ENCODE data around the gene HERPUD1. TPM values are rescaled to one million over a fixed set of nuclear protein-coding genes. Genes with fewer than 3 reads are reported as not detected.

The HERPUD1 gene
- total and polyA plus RNA-seq, 2 of the 8 experiments (the other 6 are each of a cell fraction or from before 2014, with no cell fraction given), result 23.3 to 34.7 TPM

DNA sequence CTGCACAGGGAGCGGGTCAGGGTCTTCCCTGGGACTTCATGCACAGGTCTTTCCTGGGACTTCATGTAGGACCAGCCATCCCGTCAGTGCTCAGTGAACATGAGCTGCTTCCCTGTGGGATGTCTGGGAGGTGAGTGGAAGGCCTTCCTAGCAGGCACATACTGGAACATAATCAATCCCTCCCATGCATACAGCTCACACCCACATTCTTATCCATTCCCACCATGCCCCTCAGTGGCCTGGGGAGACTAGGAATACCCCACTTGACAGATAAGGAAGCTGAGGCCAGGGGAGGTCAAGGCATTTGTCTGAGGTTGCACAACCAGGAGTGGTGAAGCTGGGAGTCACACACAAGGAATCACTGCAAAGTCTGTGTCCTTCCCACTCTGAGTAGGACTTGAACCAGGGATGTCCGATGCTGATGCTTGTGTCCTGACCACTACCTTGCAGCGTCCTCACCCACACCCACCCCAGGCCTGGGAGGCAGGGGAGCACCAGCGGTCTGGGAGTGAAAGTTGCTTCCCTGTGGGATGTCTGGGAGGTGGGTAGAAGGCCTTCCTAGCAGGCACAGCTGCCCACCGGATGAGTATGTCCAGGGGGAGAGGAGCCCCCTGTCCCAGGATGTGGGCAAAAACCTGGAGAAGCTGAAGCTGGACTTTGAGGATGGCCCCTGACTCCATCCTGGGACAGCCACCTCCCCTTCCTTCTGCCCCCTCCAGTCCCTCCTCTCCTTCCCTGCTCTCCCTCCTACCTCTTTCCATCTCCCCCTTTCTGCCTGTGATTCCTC is 56.4 kb downstream of the HERPUD1 start (continued):
- TF ChIP-seq ASH2L (IDR thresholded peaks at IDR 0.05; ENCODE audit: low read length) (no peak), YY1 (IDR thresholded peaks at IDR 0.05; ENCODE audit: low read depth, low read length) (no peak), RBBP5 (IDR thresholded peaks at IDR 0.05; ENCODE audit: borderline replicate concordance, low read depth, low read length) (no peak), CTBP2 (IDR thresholded peaks at IDR 0.05; ENCODE audit: borderline replicate concordance, insufficient read depth, insufficient read length, low read length) (no peak), SAP30 (IDR thresholded peaks at IDR 0.05; ENCODE audit: insufficient read depth, insufficient replicate concordance, low read length) (no peak), GABPA (IDR thresholded peaks at IDR 0.05; ENCODE audit: borderline replicate concordance, insufficient read depth, low read length) (no peak)
- TF ChIP-seq, protein P1, sequence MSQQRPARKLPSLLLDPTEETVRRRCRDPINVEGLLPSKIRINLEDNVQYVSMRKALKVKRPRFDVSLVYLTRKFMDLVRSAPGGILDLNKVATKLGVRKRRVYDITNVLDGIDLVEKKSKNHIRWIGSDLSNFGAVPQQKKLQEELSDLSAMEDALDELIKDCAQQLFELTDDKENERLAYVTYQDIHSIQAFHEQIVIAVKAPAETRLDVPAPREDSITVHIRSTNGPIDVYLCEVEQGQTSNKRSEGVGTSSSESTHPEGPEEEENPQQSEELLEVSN (IDR thresholded peaks at IDR 0.05), result no peak
